ENCODE measurements around the gene DENND2D.

- TF ChIP-seq ZNF425 (CRISPR knock-in tag; conservative IDR thresholded peaks at IDR 0.05) = no peak
- no peak for TF ChIP-seq CTCF (IDR thresholded peaks at IDR 0.05)
- TF ChIP-seq NFATC4 (CRISPR knock-in tag; IDR thresholded peaks at IDR 0.05) = no peak
- TF ChIP-seq ETV6 (CRISPR knock-in tag; IDR thresholded peaks at IDR 0.05) = no peak
- no peak for TF ChIP-seq USF1 (CRISPR knock-in tag; IDR thresholded peaks at IDR 0.05)
- no peak for TF ChIP-seq E2F1 (CRISPR knock-in tag; IDR thresholded peaks at IDR 0.05)
- no peak for TF ChIP-seq MAX (CRISPR knock-in tag; IDR thresholded peaks at IDR 0.05)
- no peak for TF ChIP-seq TEAD4 (CRISPR knock-in tag; IDR thresholded peaks at IDR 0.05)
- no peak for TF ChIP-seq USF2 (CRISPR knock-in tag; IDR thresholded peaks at IDR 0.05)
- TF ChIP-seq PRDM15 (CRISPR knock-in tag; IDR thresholded peaks at IDR 0.05) = no peak
- TF ChIP-seq ZNF512 (CRISPR knock-in tag; IDR thresholded peaks at IDR 0.05; ENCODE audit: borderline replicate concordance) = no peak
- TF ChIP-seq ZBTB43 (CRISPR knock-in tag; IDR thresholded peaks at IDR 0.05) = no peak
These were observed 58.9 kb downstream of the DENND2D start for GRCh38 chr1:111141245-111142220.
